ENCODE measurements around the gene RBP4. TPM values are rescaled to one million over a fixed set of nuclear protein-coding genes. Genes with fewer than 3 reads are reported as not detected.

The RBP4 gene
- total RNA-seq, 4 donors from 2014 or later = 1.9 to 10.6 TPM; not detected in 2

GRCh38 chr10:93568105-93568390 is 33.0 kb downstream of the RBP4 start:
- TF ChIP-seq POLR2A (IDR thresholded peaks at IDR 0.05) (no peak), CTCF (IDR thresholded peaks at IDR 0.05) (no peak), EP300 (IDR thresholded peaks at IDR 0.05) (no peak), POLR2AphosphoS5 (IDR thresholded peaks at IDR 0.05) (no peak)
- ATAC-seq = no peak
- Histone ChIP-seq H3K36me3 (no peaks in the 10 kb centered on the region), H3K4me3 (peak overlapping the region in 1 of 2 donors; percentile 38), H3K4me1 (peaks cover 0 to 21% (median 0%) of the 10 kb centered on the region in 3 donors), H3K27ac (no peak overlapping the region), H3K9me3 (no peaks in the 10 kb centered on the region), H3K27me3 (peaks cover 76% of the 10 kb centered on the region)
- WGBS, 2 donors (ENCODE audit: low coverage in 1 of 2) = 0% methylated on average over 3 of the region's 21 CpGs; no CpG with 5 or more reads in 1 of the 2 donors

- no peaks in the 10 kb centered on the region for H3K36me3 ChIP-seq
- TF ChIP-seq POLR2AphosphoS5 (IDR thresholded peaks at IDR 0.05) = no peak
- no peak for TF ChIP-seq POLR2A (IDR thresholded peaks at IDR 0.05)
- peaks cover 0 to 21% (median 0%) of the 10 kb centered on the region in 3 donors for H3K4me1 ChIP-seq
- peak overlapping the region in 1 of 2 donors; percentile 38 for H3K4me3 ChIP-seq
- no peak for ATAC-seq
- 10 to 12% methylated on average over 10 to 15 of the region's 33 CpGs for WGBS, 2 donors (ENCODE audit: low coverage in 1 of 2)
- no peaks in the 10 kb centered on the region for H3K9me3 ChIP-seq
- H3K27me3 ChIP-seq = peaks cover 82% of the 10 kb centered on the region
- H3K27ac ChIP-seq = no peak overlapping the region
Observed at GRCh38 chr10:93567277-93568104, 33.5 kb downstream of the RBP4 start.

GRCh38 chr10:93566435-93567276 is 34.4 kb downstream of the RBP4 start, which contains the start of gene FFAR4:
Gene FFAR4, plus strand, starts transcription at chr10:93566665. Its CDS starts 56 bp downstream, at chr10:93566721.
- no CpG with 5 or more reads among the region's 85 CpGs for WGBS, 2 donors (ENCODE audit: low coverage in 1 of 2)
- H3K27ac ChIP-seq = no peak within 1 kb of the TSS

GRCh38 chr10:93565446-93565845 is 35.6 kb downstream of the RBP4 start:
- no peak for TF ChIP-seq POLR2AphosphoS5 (IDR thresholded peaks at IDR 0.05)

More at GRCh38 chr10:93566435-93567276, 34.4 kb downstream of the RBP4 start, which contains the start of gene FFAR4:
- H3K4me1 ChIP-seq = peaks cover 0 to 21% (median 0%) of the 10 kb centered on the region in 3 donors
- no peaks in the 10 kb centered on the region for H3K9me3 ChIP-seq
- H3K36me3 ChIP-seq = no peaks in the 10 kb centered on the region
- peak within 1 kb of the TSS in 1 of 2 donors; percentile 38 for H3K4me3 ChIP-seq
- ATAC-seq = peak; percentile 68
- H3K27me3 ChIP-seq = peaks cover 76% of the 10 kb centered on the region
- no peak for TF ChIP-seq POLR2AphosphoS5 (IDR thresholded peaks at IDR 0.05)
- TF ChIP-seq POLR2A (IDR thresholded peaks at IDR 0.05) = no peak
- TF ChIP-seq CTCF (IDR thresholded peaks at IDR 0.05) = no peak

GRCh38 chr10:93560541-93560940 is 40.5 kb downstream of the RBP4 start:
- H3K4me3 ChIP-seq = no peak overlapping the region
- TF ChIP-seq EP300 (IDR thresholded peaks at IDR 0.05) (no peak), CTCF (IDR thresholded peaks at IDR 0.05) (no peak), POLR2AphosphoS5 (IDR thresholded peaks at IDR 0.05) (no peak), POLR2A (IDR thresholded peaks at IDR 0.05) (no peak)
- no peak for ATAC-seq
- H3K36me3 ChIP-seq = no peaks in the 10 kb centered on the region
- no peak overlapping the region for H3K27ac ChIP-seq
- H3K4me1 ChIP-seq = no peaks in the 10 kb centered on the region
- peaks cover 27% of the 10 kb centered on the region for H3K27me3 ChIP-seq
- 80% methylated on average over 3 of the region's 6 CpGs; no CpG with 5 or more reads in 1 of the 2 donors for WGBS, 2 donors (ENCODE audit: low coverage in 1 of 2)
- H3K9me3 ChIP-seq = peaks cover 0 to 11% (median 0%) of the 10 kb centered on the region in 3 donors

More at GRCh38 chr10:93565446-93565845, 35.6 kb downstream of the RBP4 start:
- 50 to 78% methylated on average over 2 to 3 of the region's 3 CpGs for WGBS, 2 donors (ENCODE audit: low coverage in 1 of 2)
- Histone ChIP-seq H3K36me3 (no peaks in the 10 kb centered on the region), H3K27me3 (peaks cover 66% of the 10 kb centered on the region), H3K4me3 (no peak overlapping the region), H3K27ac (no peak overlapping the region), H3K4me1 (peaks cover 0 to 21% (median 0%) of the 10 kb centered on the region in 3 donors), H3K9me3 (no peaks in the 10 kb centered on the region)
- no peak for ATAC-seq
